Vagina (tissue), 2 donors: ENCODE measurements around the gene CPA1.

Source experiments
- POLR2A ChIP-seq, 2 donors: fragments of 450-650 bp; IDR thresholded peaks; one replicate each; pipeline ENCODE4 v1.6.1; 2017; ENCODE audit warnings: antibody characterized with exemption in 2 of 2, mild to moderate bottlenecking in 2 of 2, moderate library complexity in 2 of 2
- POLR2AphosphoS5 ChIP-seq, 2 donors: sonication (generic); formaldehyde crosslinking; IDR thresholded peaks; one replicate each; pipeline ENCODE4 v1.9.0; 2017; ENCODE audit warnings: antibody characterized with exemption in 2 of 2, mild to moderate bottlenecking in 2 of 2, low read depth in 1 of 2; ENCODE audit not compliant: insufficient read depth in 1 of 2
- TF ChIP-seq, protein P1 (sequence below), 3 experiments: fragments of 450-650 bp in 2 of 3; fragments of 200-600 bp in 1 of 3; sonication (generic) in 1 of 3; IDR thresholded peaks; one replicate each; pipeline ENCODE4 v1.5.1; 2017 to 2019; ENCODE audit warnings: antibody characterized with exemption in 3 of 3, mild to moderate bottlenecking in 2 of 3, moderate library complexity in 2 of 3

DNA sequence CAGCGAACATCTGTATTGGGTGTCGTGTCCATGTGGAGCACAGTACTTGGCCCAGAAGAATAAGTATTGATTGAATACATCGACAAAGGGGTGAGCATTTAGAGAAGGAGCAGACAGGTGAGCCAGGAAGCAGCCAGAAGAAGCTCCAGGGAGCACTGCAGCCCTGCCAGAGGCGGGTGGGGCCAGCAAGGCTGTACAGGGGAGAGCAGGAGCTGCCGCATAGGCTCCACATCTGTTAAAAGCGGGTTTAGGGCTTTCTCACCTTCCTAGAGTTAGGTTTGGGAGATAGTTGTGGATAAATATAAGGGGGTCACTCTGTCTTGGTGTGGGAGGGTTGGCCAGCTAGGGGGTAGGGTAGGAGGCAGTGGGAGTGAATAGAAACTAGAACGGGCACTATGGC is 1.3 kb upstream of the CPA1 start:
- TF ChIP-seq, protein P1, sequence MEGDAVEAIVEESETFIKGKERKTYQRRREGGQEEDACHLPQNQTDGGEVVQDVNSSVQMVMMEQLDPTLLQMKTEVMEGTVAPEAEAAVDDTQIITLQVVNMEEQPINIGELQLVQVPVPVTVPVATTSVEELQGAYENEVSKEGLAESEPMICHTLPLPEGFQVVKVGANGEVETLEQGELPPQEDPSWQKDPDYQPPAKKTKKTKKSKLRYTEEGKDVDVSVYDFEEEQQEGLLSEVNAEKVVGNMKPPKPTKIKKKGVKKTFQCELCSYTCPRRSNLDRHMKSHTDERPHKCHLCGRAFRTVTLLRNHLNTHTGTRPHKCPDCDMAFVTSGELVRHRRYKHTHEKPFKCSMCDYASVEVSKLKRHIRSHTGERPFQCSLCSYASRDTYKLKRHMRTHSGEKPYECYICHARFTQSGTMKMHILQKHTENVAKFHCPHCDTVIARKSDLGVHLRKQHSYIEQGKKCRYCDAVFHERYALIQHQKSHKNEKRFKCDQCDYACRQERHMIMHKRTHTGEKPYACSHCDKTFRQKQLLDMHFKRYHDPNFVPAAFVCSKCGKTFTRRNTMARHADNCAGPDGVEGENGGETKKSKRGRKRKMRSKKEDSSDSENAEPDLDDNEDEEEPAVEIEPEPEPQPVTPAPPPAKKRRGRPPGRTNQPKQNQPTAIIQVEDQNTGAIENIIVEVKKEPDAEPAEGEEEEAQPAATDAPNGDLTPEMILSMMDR (IDR thresholded peaks at IDR 0.05): no peak
- no peak for TF ChIP-seq POLR2A (IDR thresholded peaks at IDR 0.05)
- no peak for TF ChIP-seq POLR2AphosphoS5 (IDR thresholded peaks at IDR 0.05; ENCODE audit: insufficient read depth in 1 of 2, low read depth in 1 of 2)
